ENCODE data around the gene KRTAP12-1.
"Not testable (repeated sequence)": the region's sequence is repeated elsewhere in the genome, so short reads cannot be mapped to it uniquely, and the experiment has no call there.

DNA sequence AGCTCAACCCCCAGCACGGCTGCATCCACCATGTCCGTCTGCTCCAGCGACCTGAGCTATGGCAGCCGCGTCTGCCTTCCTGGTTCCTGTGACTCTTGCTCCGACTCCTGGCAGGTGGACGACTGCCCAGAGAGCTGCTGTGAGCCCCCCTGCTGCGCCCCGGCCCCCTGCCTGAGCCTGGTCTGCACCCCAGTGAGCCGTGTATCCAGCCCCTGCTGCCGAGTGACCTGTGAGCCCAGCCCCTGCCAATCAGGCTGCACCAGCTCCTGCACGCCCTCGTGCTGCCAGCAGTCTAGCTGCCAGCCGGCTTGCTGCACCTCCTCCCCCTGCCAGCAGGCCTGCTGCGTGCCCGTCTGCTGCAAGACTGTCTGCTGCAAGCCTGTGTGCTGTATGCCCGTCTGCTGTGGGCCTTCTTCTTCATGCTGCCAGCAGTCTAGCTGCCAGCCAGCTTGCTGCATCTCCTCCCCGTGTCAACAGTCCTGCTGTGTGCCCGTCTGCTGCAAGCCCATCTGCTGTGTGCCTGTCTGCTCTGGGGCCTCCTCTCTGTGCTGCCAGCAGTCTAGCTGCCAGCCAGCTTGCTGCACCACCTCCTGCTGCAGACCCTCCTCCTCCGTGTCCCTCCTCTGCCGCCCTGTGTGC is 15.3 kb upstream of the KRTAP12-1 start, which contains the start of gene KRTAP10-12:
- not testable (repeated sequence) for TF ChIP-seq CTCF, EP300, POLR2A (IDR thresholded peaks at IDR 0.05)

All from tibial nerve (tissue), 4 donors.